Measurements from ENCODE around the gene CDK5. TPM values are rescaled to one million over a fixed set of nuclear protein-coding genes. Genes with fewer than 3 reads are reported as not detected.

Gene CDK5
- total and polyA plus RNA-seq, 2 of the 13 experiments (the other 11 are each of a cell fraction or from before 2014, with no cell fraction given): 16.4 to 21.3 TPM

GRCh38 chr7:151053096-151053495 lies 4.6 kb downstream of the CDK5 start:
- Histone ChIP-seq H3K36me3 (replicated peaks in 1 of 2; ENCODE audit: control insufficient read depth in 1 of 2, insufficient read depth in 2 of 2, low read length in 2 of 2) (0 out of 5 replicates have a peak, but pooled peaks cover 0 to 2% of the 10 kb centered on the region in 2 experiments), H3K27ac (ENCODE audit: extremely low read length, insufficient read depth, low read length) (no peak overlapping the region), H4K20me1 (ENCODE audit: insufficient read depth, low read length) (no peaks in the 10 kb centered on the region), H3K9me3 (ENCODE audit: low read length) (no peaks in the 10 kb centered on the region), H3K27me3 (ENCODE audit: control insufficient read depth in 1 of 2, insufficient read depth in 2 of 2, low read length in 2 of 2) (peaks cover 1 to 12% of the 10 kb centered on the region in 2 experiments; a peak in 3 of 5 replicates), H3K4me3 (replicated peaks in 1 of 3; ENCODE audit: insufficient read depth in 1 of 3, low read depth in 2 of 3, low read length in 3 of 3) (no peak overlapping the region), H3K9ac (ENCODE audit: insufficient read depth, low read depth, low read length) (no peak overlapping the region), H3K79me2 (ENCODE audit: insufficient read depth, low read length) (no peaks in the 10 kb centered on the region), H2AFZ (ENCODE audit: low read length) (no peak overlapping the region), H3K4me2 (ENCODE audit: low read depth, low read length) (no peak overlapping the region), H3K4me1 (ENCODE audit: insufficient read depth, low read length) (peaks cover 16% of the 10 kb centered on the region)
- in situ Hi-C loops (cut with HindIII; ENCODE audit: extremely low pct_ligation_motif_present, low pct_unique_long_range_greater_than_20kb) (no loop called here), intact Hi-C loops (cut with micrococcal nuclease; ENCODE audit: unreplicated experiment) (no loop called here)
- WGBS (ENCODE audit: low lambda C conversion rate): 100% methylated on average over 3 of the region's 4 CpGs
- no peak for ATAC-seq
- TF ChIP-seq KDM6A (CRISPR knock-in tag; IDR thresholded peaks at IDR 0.05; ENCODE audit: low read depth) (no peak), MEIS1 (CRISPR knock-in tag; IDR thresholded peaks at IDR 0.05; ENCODE audit: borderline replicate concordance) (no peak), SRSF1 (optimal IDR thresholded peaks at IDR 0.05; ENCODE audit: low read depth, low read length) (no peak), ZGPAT (CRISPR knock-in tag; IDR thresholded peaks at IDR 0.05) (no peak), FOXO4 (CRISPR knock-in tag; conservative IDR thresholded peaks at IDR 0.05) (no peak), JUNB (CRISPR knock-in tag; IDR thresholded peaks at IDR 0.05; ENCODE audit: borderline replicate concordance) (no peak), MIER2 (CRISPR knock-in tag; IDR thresholded peaks at IDR 0.05) (no peak), ZNF775 (CRISPR knock-in tag; IDR thresholded peaks at IDR 0.05; ENCODE audit: borderline replicate concordance) (no peak), RFX1 (IDR thresholded peaks at IDR 0.05) (no peak), ZNF629 (CRISPR knock-in tag; conservative IDR thresholded peaks at IDR 0.05) (no peak), ZNF770 (CRISPR knock-in tag; IDR thresholded peaks at IDR 0.05) (no peak)
- TF ChIP-seq, protein P1, sequence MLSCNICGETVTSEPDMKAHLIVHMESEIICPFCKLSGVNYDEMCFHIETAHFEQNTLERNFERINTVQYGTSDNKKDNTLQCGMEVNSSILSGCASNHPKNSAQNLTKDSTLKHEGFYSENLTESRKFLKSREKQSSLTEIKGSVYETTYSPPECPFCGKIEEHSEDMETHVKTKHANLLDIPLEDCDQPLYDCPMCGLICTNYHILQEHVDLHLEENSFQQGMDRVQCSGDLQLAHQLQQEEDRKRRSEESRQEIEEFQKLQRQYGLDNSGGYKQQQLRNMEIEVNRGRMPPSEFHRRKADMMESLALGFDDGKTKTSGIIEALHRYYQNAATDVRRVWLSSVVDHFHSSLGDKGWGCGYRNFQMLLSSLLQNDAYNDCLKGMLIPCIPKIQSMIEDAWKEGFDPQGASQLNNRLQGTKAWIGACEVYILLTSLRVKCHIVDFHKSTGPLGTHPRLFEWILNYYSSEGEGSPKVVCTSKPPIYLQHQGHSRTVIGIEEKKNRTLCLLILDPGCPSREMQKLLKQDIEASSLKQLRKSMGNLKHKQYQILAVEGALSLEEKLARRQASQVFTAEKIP (CRISPR knock-in tag; IDR thresholded peaks at IDR 0.05; ENCODE audit: borderline replicate concordance): no peak
- TF ChIP-seq, protein P2, sequence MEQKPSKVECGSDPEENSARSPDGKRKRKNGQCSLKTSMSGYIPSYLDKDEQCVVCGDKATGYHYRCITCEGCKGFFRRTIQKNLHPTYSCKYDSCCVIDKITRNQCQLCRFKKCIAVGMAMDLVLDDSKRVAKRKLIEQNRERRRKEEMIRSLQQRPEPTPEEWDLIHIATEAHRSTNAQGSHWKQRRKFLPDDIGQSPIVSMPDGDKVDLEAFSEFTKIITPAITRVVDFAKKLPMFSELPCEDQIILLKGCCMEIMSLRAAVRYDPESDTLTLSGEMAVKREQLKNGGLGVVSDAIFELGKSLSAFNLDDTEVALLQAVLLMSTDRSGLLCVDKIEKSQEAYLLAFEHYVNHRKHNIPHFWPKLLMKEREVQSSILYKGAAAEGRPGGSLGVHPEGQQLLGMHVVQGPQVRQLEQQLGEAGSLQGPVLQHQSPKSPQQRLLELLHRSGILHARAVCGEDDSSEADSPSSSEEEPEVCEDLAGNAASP (CRISPR knock-in tag; IDR thresholded peaks at IDR 0.05; ENCODE audit: borderline replicate concordance): no peak
- no peak for FAIRE-seq
- ChIA-PET POLR2A (no interaction called here), CTCF (ENCODE audit: low intra/inter-chr PET ratio, low total read pairs) (no interaction called here)
- no TSS peak for BruUV-seq (replicated peaks)
- no peak for DNase-seq (ENCODE audit: low spot score)

All from HepG2 (cell line).